Mesenchymal stem cell (in vitro differentiated cells and primary cell): ENCODE data around the gene KIF6.

ENCODE experiments used
- DNase-seq: peaks from one replicate; pipeline ENCODE4 v3.0.0-alpha.2; 2013
- H2AFZ ChIP-seq: one replicate; pipeline ENCODE4 v1.6.1; 2013; ENCODE audit warnings: low read depth, mild to moderate bottlenecking, control low read depth, inconsistent platforms, low read length, moderate library complexity
- H2AK5ac ChIP-seq: 2 replicates; pipeline ENCODE4 v1.6.1; 2013; ENCODE audit warnings: low read length, moderate library complexity, mild to moderate bottlenecking, inconsistent platforms; ENCODE audit not compliant: severe bottlenecking
- H2BK120ac ChIP-seq: one replicate; pipeline ENCODE4 v1.6.1; 2013; ENCODE audit warnings: low read depth, mild to moderate bottlenecking, inconsistent platforms, low read length, moderate library complexity
- H2BK12ac ChIP-seq, 2 experiments: one replicate each; pipeline ENCODE4 v1.6.1; 2013; ENCODE audit warnings: inconsistent platforms in 2 of 2, low read length in 2 of 2, mild to moderate bottlenecking in 2 of 2, moderate library complexity in 2 of 2, control low read depth in 1 of 2
- H2BK15ac ChIP-seq: one replicate; pipeline ENCODE4 v1.6.1; 2013; ENCODE audit warnings: mild to moderate bottlenecking, low read depth, inconsistent platforms; ENCODE audit not compliant: poor library complexity, severe bottlenecking
- H2BK5ac ChIP-seq: 2 replicates; pipeline ENCODE4 v1.6.1; 2013; ENCODE audit warnings: low read depth, mild to moderate bottlenecking, low read length, control low read depth, inconsistent platforms; ENCODE audit not compliant: poor library complexity, severe bottlenecking
- H3K14ac ChIP-seq, 2 experiments: one replicate each; pipeline ENCODE4 v1.6.1; 2013; ENCODE audit warnings: inconsistent platforms in 2 of 2, low read length in 2 of 2, control low read depth in 1 of 2, mild to moderate bottlenecking in 1 of 2, moderate library complexity in 1 of 2
- H3K18ac ChIP-seq, 2 experiments: one replicate each; pipeline ENCODE4 v1.6.1; 2013; ENCODE audit warnings: inconsistent platforms in 2 of 2, low read length in 2 of 2, control low read depth in 1 of 2, low read depth in 1 of 2, mild to moderate bottlenecking in 1 of 2
- H3K23ac ChIP-seq, 2 experiments: one replicate each; pipeline ENCODE4 v1.6.1; 2013; ENCODE audit warnings: inconsistent platforms in 2 of 2, low read length in 2 of 2, mild to moderate bottlenecking in 2 of 2, moderate library complexity in 2 of 2, control low read depth in 1 of 2
- H3K27ac ChIP-seq: 2 replicates; pipeline ENCODE4 v1.5.1; 2013; ENCODE audit warnings: mild to moderate bottlenecking, moderate library complexity, low read length, control low read depth, inconsistent platforms; ENCODE audit not compliant: poor library complexity, severe bottlenecking
- H3K27me3 ChIP-seq, 2 experiments: 2 replicates each; pipeline versions ENCODE4 v1.6.1 to v1.7.0; 2013; ENCODE audit warnings: low read length in 2 of 2, mild to moderate bottlenecking in 2 of 2, moderate library complexity in 2 of 2, control low read depth in 1 of 2, inconsistent platforms in 1 of 2; ENCODE audit not compliant: control insufficient read depth in 1 of 2, insufficient read depth in 1 of 2
- H3K36me3 ChIP-seq, 2 experiments: 2 replicates each; pipeline versions ENCODE4 v1.6.1 to v1.7.0; 2013; ENCODE audit warnings: low read length in 2 of 2, control low read depth in 1 of 2, inconsistent platforms in 1 of 2, low read depth in 1 of 2, mild to moderate bottlenecking in 1 of 2; ENCODE audit not compliant: insufficient read depth in 2 of 2, control insufficient read depth in 1 of 2
- H3K4ac ChIP-seq, 2 experiments: one replicate each; pipeline ENCODE4 v1.6.1; 2013; ENCODE audit warnings: inconsistent platforms in 2 of 2, low read length in 2 of 2, mild to moderate bottlenecking in 2 of 2, moderate library complexity in 2 of 2, control low read depth in 1 of 2, low read depth in 1 of 2
- H3K4me1 ChIP-seq: 2 replicates; pipeline ENCODE4 v1.6.1; 2013; ENCODE audit warnings: low read depth, low read length, control low read depth; ENCODE audit not compliant: control insufficient read depth, insufficient read depth
- H3K4me2 ChIP-seq: 2 replicates; pipeline ENCODE4 v1.6.1; 2013; ENCODE audit warnings: low read length, mild to moderate bottlenecking, inconsistent platforms; ENCODE audit not compliant: poor library complexity, severe bottlenecking
- H3K4me3 ChIP-seq, 2 experiments: 2 replicates each; pipeline versions ENCODE4 v1.5.1 to v1.7.0; 2013; ENCODE audit warnings: low read length in 2 of 2, mild to moderate bottlenecking in 2 of 2, control low read depth in 1 of 2, low read depth in 1 of 2; ENCODE audit not compliant: insufficient read depth in 1 of 2
- H3K79me1 ChIP-seq: replicated peaks from 2 replicates; pipeline ENCODE4 v1.6.1; 2013; ENCODE audit warnings: mild to moderate bottlenecking, control low read depth, low read length, inconsistent platforms; ENCODE audit not compliant: poor library complexity, severe bottlenecking
- H3K9ac ChIP-seq: 2 replicates; pipeline ENCODE4 v1.7.0; 2013; ENCODE audit warnings: mild to moderate bottlenecking, low read length, moderate library complexity
- H3K9me3 ChIP-seq: 2 replicates; pipeline ENCODE4 v1.7.0; 2013; ENCODE audit warnings: mild to moderate bottlenecking, low read length; ENCODE audit not compliant: control insufficient read depth
- H4K8ac ChIP-seq: one replicate; pipeline ENCODE4 v1.6.1; 2013; ENCODE audit warnings: inconsistent platforms, mild to moderate bottlenecking, low read length, moderate library complexity
- H4K91ac ChIP-seq: one replicate; pipeline ENCODE4 v1.6.1; 2013; ENCODE audit warnings: mild to moderate bottlenecking, low read length, inconsistent platforms
- WGBS: methylation state at CpG from one replicate; pipeline ENCODE4 v1.1.7; 2013; ENCODE audit warnings: mixed read lengths; 5-methylcytosine and 5-hydroxymethylcytosine counted together

Gene KIF6

GRCh38 chr6:39319621-39320362 is 405.4 kb downstream of the KIF6 start:
- no peak overlapping the region for H2BK12ac ChIP-seq
- no peak overlapping the region for H2BK120ac ChIP-seq
- H3K27me3 ChIP-seq: peaks cover 55 to 79% of the 10 kb centered on the region in 2 experiments
- no peaks in the 10 kb centered on the region for H3K4me1 ChIP-seq
- no peak overlapping the region for H3K4me3 ChIP-seq
- H2BK15ac ChIP-seq: no peak overlapping the region
- no peak overlapping the region for H2BK5ac ChIP-seq
- DNase-seq: no peak
- no peaks in the 10 kb centered on the region for H3K36me3 ChIP-seq
- no peak overlapping the region for H3K4me2 ChIP-seq
- no peak overlapping the region for H3K23ac ChIP-seq
- no peaks in the 10 kb centered on the region for H3K9me3 ChIP-seq
- no peak overlapping the region for H2AFZ ChIP-seq
- H3K14ac ChIP-seq: no peak overlapping the region
- no peaks in the 10 kb centered on the region for H3K79me1 ChIP-seq
- H3K4ac ChIP-seq: no peak overlapping the region
- H2AK5ac ChIP-seq: no peak overlapping the region
- H3K18ac ChIP-seq: no peak overlapping the region
- H4K91ac ChIP-seq: no peak overlapping the region
- 72% methylated on average over 10 of the region's 13 CpGs for WGBS
- H3K9ac ChIP-seq: no peak overlapping the region
- H3K27ac ChIP-seq: no peak overlapping the region
- H4K8ac ChIP-seq: no peak overlapping the region

- Histone ChIP-seq H3K27ac (no peak overlapping the region), H3K4me3 (no peak overlapping the region), H2BK5ac (no peak overlapping the region), H3K79me1 (no peaks in the 10 kb centered on the region), H2BK15ac (no peak overlapping the region), H2BK120ac (no peak overlapping the region), H3K14ac (no peak overlapping the region), H3K27me3 (peaks cover 76 to 89% of the 10 kb centered on the region in 2 experiments), H3K18ac (no peak overlapping the region), H3K4ac (no peak overlapping the region), H4K8ac (no peak overlapping the region), H2AK5ac (no peak overlapping the region), H2BK12ac (no peak overlapping the region), H4K91ac (no peak overlapping the region), H2AFZ (no peak overlapping the region), H3K36me3 (no peaks in the 10 kb centered on the region), H3K4me1 (peaks cover 10% of the 10 kb centered on the region), H3K9ac (no peak overlapping the region), H3K4me2 (no peak overlapping the region), H3K23ac (no peak overlapping the region), H3K9me3 (no peaks in the 10 kb centered on the region)
- WGBS: 73% methylated on average over 3 of the region's 3 CpGs
- no peak for DNase-seq
These were observed 408.0 kb downstream of the KIF6 start for GRCh38 chr6:39317256-39317655.

DNA sequence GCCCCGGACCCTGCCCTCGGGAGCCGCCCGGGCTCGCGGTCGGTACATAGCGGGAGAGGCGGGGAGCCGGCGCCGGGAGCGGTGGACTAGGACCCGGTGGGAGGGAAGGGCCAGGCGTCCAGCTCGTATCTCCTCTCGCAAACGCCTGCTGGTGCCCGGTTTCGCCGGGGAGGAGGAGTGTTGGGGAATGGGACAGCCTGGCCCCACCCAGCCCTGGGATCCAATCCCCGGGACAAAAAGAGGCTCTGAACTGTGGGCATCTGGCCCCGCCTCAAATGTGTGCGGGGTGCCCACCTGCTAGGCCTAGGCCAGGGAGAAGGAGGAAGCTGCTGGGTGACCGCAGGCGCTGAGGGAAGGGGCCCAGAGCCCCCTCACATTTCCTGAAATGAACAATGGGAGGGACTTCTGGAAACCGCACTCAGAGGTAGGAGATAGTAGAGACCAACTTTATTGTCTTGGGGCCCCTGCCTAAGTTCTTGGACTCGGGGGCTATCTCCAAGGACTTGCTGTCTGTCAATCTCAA is 410.9 kb downstream of the KIF6 start, which contains the start of gene KCNK17:
TSS of gene KCNK17 (minus strand) at position 147 of the 523 bp plus-strand sequence. CDS start at position 48, 99 bp downstream.
- no peaks in the 10 kb centered on the region for H3K36me3 ChIP-seq
- DNase-seq: no peak
- WGBS: 17% methylated on average over 22 of the region's 28 CpGs
- H3K27ac ChIP-seq: no peak within 1 kb of the TSS
- H2AFZ ChIP-seq: no peak within 1 kb of the TSS
- H4K91ac ChIP-seq: no peak within 1 kb of the TSS
- no peak within 1 kb of the TSS for H3K14ac ChIP-seq
- H2BK12ac ChIP-seq: no peak within 1 kb of the TSS
- H3K27me3 ChIP-seq: peaks cover 80 to 84% of the 10 kb centered on the region in 2 experiments
- no peak within 1 kb of the TSS for H3K18ac ChIP-seq
- no peak within 1 kb of the TSS for H4K8ac ChIP-seq
- H2BK15ac ChIP-seq: no peak within 1 kb of the TSS
- no peak within 1 kb of the TSS for H2BK120ac ChIP-seq
- H2BK5ac ChIP-seq: no peak within 1 kb of the TSS
- H2AK5ac ChIP-seq: no peak within 1 kb of the TSS
- no peak within 1 kb of the TSS for H3K4me2 ChIP-seq
- H3K4me1 ChIP-seq: peaks cover 10% of the 10 kb centered on the region
- H3K23ac ChIP-seq: peak within 1 kb of the TSS in 1 of 2 experiments; percentile 74
- no peaks in the 10 kb centered on the region for H3K9me3 ChIP-seq
- H3K79me1 ChIP-seq: no peaks in the 10 kb centered on the region
- H3K4me3 ChIP-seq: no peak within 1 kb of the TSS
- H3K4ac ChIP-seq: peak within 1 kb of the TSS in 1 of 2 experiments; percentile 6
- no peak within 1 kb of the TSS for H3K9ac ChIP-seq

GRCh38 chr6:39313526-39314272 is 411.5 kb downstream of the KIF6 start:
- no peak overlapping the region for H3K4me3 ChIP-seq
- no peak overlapping the region for H2BK12ac ChIP-seq
- no peak overlapping the region for H2AFZ ChIP-seq
- peaks cover 10% of the 10 kb centered on the region for H3K4me1 ChIP-seq
- H2BK120ac ChIP-seq: no peak overlapping the region
- no peak overlapping the region for H2BK5ac ChIP-seq
- H3K4ac ChIP-seq: peak overlapping the region in 1 of 2 experiments; percentile 6
- WGBS: 2% methylated on average over 80 of the region's 80 CpGs
- no peak overlapping the region for H2AK5ac ChIP-seq
- no peaks in the 10 kb centered on the region for H3K79me1 ChIP-seq
- H3K9ac ChIP-seq: no peak overlapping the region
- H3K14ac ChIP-seq: no peak overlapping the region
- no peak overlapping the region for H4K91ac ChIP-seq
- peaks cover 77 to 81% of the 10 kb centered on the region in 2 experiments for H3K27me3 ChIP-seq
- no peak for DNase-seq
- no peak overlapping the region for H4K8ac ChIP-seq
- no peak overlapping the region for H2BK15ac ChIP-seq
- no peaks in the 10 kb centered on the region for H3K9me3 ChIP-seq
- H3K18ac ChIP-seq: no peak overlapping the region
- H3K27ac ChIP-seq: no peak overlapping the region
- no peak overlapping the region for H3K4me2 ChIP-seq
- no peaks in the 10 kb centered on the region for H3K36me3 ChIP-seq
- peak overlapping the region in 1 of 2 experiments; percentile 74 for H3K23ac ChIP-seq
